Adipocyte (in vitro differentiated cells): ENCODE measurements around the gene DIAPH2.
"Not testable (repeated sequence)": the region's sequence is repeated elsewhere in the genome, so short reads cannot be mapped to it uniquely, and the experiment has no call there.

Experiments used
- DNase-seq: peaks from one replicate; pipeline ENCODE4 v3.0.0-alpha.2; 2015; ENCODE audit warnings: low read depth
- H3K27me3 ChIP-seq: replicated peaks from 2 replicates; pipeline ENCODE4 v1.7.0; 2013; ENCODE audit warnings: mild to moderate bottlenecking, low read length, moderate library complexity; ENCODE audit not compliant: control insufficient read depth, insufficient read depth
- H3K36me3 ChIP-seq: 2 replicates; pipeline ENCODE4 v1.7.0; 2013; ENCODE audit warnings: low read length, mild to moderate bottlenecking, moderate library complexity; ENCODE audit not compliant: control insufficient read depth, insufficient read depth, severe bottlenecking
- H3K4me1 ChIP-seq: 2 replicates; pipeline ENCODE4 v1.7.0; 2013; ENCODE audit warnings: mild to moderate bottlenecking, low read length, moderate library complexity; ENCODE audit not compliant: control insufficient read depth, insufficient read depth
- H3K4me3 ChIP-seq: 2 replicates; pipeline ENCODE4 v1.7.0; 2013; ENCODE audit warnings: mild to moderate bottlenecking, low read length, moderate library complexity
- H3K9ac ChIP-seq: 2 replicates; pipeline ENCODE4 v1.7.0; 2013; ENCODE audit warnings: mild to moderate bottlenecking, low read length, moderate library complexity
- H3K9me3 ChIP-seq: 2 replicates; pipeline ENCODE4 v1.7.0; 2013; ENCODE audit warnings: mild to moderate bottlenecking, low read length, moderate library complexity; ENCODE audit not compliant: control insufficient read depth

DIAPH2 gene

DNA sequence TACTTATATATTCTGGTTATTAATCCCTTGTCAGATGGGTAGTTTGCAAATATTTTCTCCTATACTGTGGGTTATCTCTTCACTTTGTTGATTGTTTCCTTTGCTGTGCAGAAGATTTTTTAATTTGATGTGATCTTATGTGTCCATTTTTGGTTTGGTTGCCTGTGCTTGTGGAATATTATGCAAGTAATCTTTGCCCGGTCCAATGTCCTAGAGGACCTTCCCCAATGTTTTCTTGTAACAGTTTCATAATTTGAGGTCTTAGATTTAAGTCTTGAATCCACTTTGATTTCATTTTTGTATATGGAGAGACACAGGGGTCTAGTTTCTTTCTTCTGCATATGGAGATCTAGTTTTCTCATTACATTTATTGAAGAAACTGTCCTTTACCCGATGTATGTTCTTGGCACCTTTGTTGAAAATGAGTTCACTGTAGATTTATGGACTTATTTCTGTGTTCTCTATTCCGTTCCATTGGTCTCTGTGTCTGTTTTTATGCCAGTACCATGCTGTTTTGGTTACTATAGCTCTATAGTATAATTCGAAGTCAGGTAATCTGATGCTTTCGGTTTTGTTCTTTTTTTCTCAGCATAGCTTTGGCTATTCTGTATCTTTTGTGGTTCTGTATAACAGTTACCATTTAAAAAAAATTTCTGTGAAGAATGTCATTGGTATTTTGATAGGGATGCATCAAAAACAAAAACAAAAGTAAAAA, 34.7 kb downstream of the DIAPH2 start:
- Histone ChIP-seq H3K4me3 (no peak overlapping the region), H3K4me1 (peaks cover 5% of the 10 kb centered on the region), H3K27me3 (no peaks in the 10 kb centered on the region), H3K9ac (no peak overlapping the region), H3K36me3 (no peaks in the 10 kb centered on the region), H3K9me3 (peaks cover 10% of the 10 kb centered on the region)
- DNase-seq: no peak

DNA sequence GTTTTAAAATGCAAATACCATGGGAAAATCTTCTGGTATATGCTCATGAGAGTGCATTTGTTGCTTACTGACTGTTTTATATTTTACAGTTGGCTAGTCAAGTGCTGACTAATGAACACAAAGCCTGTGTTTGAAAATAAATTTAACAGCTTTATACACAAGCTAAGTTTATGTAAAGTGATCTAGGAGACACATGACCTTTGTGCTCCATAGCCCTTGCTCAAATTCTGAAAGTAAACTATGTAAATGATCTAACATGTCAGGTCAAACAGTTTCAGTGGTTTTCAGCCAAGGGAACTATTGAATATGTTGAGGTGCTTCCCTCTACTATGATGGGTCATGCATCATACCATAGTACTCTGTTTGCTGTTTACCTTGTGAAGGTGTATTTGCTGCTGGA, 36.7 kb downstream of the DIAPH2 start:
- no peak overlapping the region for H3K4me3 ChIP-seq
- DNase-seq: no peak
- no peaks in the 10 kb centered on the region for H3K36me3 ChIP-seq
- H3K9me3 ChIP-seq: peaks cover 10% of the 10 kb centered on the region
- H3K27me3 ChIP-seq: peaks cover 2% of the 10 kb centered on the region
- no peak overlapping the region for H3K9ac ChIP-seq
- peaks cover 5% of the 10 kb centered on the region for H3K4me1 ChIP-seq

DNA sequence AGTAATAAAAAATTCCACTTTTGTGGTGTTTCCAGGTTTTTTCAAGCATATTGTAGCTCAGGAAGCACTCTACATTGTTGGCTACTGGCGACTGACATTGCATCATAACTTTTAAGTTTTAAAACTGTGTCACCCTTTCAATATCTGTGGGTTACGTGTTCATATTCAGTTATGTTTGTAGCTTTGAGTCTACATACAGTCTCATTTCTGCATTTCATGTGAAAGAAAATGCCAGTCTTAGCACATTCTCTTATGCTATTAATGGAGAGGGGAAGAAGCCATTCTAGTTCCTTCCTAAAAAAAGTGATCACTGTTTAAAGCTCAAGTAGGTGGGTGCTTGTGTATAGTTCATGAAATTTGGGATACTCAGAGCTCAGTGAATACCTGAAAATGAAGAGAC, 38.1 kb downstream of the DIAPH2 start:
- Histone ChIP-seq H3K9me3 (peaks cover 10% of the 10 kb centered on the region), H3K27me3 (peaks cover 2% of the 10 kb centered on the region), H3K4me1 (peaks cover 5% of the 10 kb centered on the region), H3K4me3 (no peak overlapping the region), H3K36me3 (no peaks in the 10 kb centered on the region), H3K9ac (no peak overlapping the region)
- no peak for DNase-seq

DNA sequence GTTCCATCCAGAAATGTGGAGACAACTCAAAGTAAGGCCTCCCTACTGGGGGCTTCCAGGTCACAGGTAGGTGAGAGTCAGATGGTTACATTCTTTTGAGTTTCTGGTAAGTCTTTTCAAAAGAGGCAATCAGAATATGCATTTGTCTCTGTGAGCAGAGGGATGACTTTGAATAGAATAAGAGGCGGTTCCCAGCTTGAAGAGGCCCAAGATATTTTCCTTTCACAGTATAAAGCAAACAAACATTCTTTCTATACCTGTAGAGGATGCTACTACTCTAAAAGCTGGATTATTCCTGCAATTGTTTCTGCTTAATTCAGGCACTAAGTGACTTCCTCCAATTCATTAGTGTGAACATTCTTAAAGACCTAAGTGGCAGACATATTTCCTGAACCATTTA, 44.4 kb downstream of the DIAPH2 start:
- Histone ChIP-seq H3K9me3 (no peaks in the 10 kb centered on the region), H3K9ac (no peak overlapping the region), H3K36me3 (no peaks in the 10 kb centered on the region), H3K4me3 (no peak overlapping the region), H3K27me3 (peaks cover 2% of the 10 kb centered on the region), H3K4me1 (no peaks in the 10 kb centered on the region)
- no peak for DNase-seq

- no peak overlapping the region for H3K4me3 ChIP-seq
- no peaks in the 10 kb centered on the region for H3K4me1 ChIP-seq
- no peaks in the 10 kb centered on the region for H3K9me3 ChIP-seq
- H3K27me3 ChIP-seq: peaks cover 2% of the 10 kb centered on the region
- DNase-seq: no peak
- H3K36me3 ChIP-seq: no peaks in the 10 kb centered on the region
- H3K9ac ChIP-seq: no peak overlapping the region
Observed at GRCh38 chrX:96729868-96730643, 45.4 kb downstream of the DIAPH2 start.

GRCh38 chrX:96731000-96731399, 46.4 kb downstream of the DIAPH2 start:
- not testable (repeated sequence) for H3K4me3 ChIP-seq, H3K4me1 ChIP-seq, H3K27me3 ChIP-seq, H3K9ac ChIP-seq, H3K36me3 ChIP-seq, H3K9me3 ChIP-seq, DNase-seq

GRCh38 chrX:96743367-96744073, 58.9 kb downstream of the DIAPH2 start:
- Histone ChIP-seq H3K4me1 (no peaks in the 10 kb centered on the region), H3K9ac (no peak overlapping the region), H3K27me3 (peaks cover 7% of the 10 kb centered on the region), H3K36me3 (no peaks in the 10 kb centered on the region), H3K4me3 (no peak overlapping the region), H3K9me3 (no peaks in the 10 kb centered on the region)
- DNase-seq: no peak

GRCh38 chrX:96752781-96753180, 68.1 kb downstream of the DIAPH2 start:
- Histone ChIP-seq H3K4me1 (no peaks in the 10 kb centered on the region), H3K9me3 (no peaks in the 10 kb centered on the region), H3K36me3 (no peaks in the 10 kb centered on the region), H3K27me3 (no peaks in the 10 kb centered on the region), H3K4me3 (no peak overlapping the region), H3K9ac (no peak overlapping the region)
- no peak for DNase-seq

GRCh38 chrX:96753230-96753629, 68.6 kb downstream of the DIAPH2 start:
- Histone ChIP-seq H3K27me3 (no peaks in the 10 kb centered on the region), H3K4me1 (no peaks in the 10 kb centered on the region), H3K4me3 (no peak overlapping the region), H3K9ac (no peak overlapping the region), H3K9me3 (no peaks in the 10 kb centered on the region), H3K36me3 (peaks cover 3% of the 10 kb centered on the region)
- no peak for DNase-seq

DNA sequence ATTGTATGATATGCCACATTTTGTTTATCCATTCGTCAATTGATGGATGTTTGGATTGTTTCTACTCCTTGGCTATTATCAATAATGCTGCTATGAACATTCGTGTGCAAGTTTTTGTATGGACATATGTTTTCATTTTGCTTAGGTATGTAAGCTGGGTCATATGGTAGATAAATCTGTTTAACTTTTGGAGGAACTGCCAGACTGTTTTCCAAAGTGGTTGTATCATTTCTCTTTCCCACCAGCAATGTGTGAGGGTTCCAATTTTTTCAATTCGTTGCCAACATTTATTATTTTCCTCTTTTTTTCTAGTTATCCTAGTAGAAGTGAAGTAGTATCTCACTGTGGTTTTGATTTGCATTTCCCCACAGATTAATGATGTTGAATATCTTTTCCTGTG, 71.8 kb downstream of the DIAPH2 start:
- no peaks in the 10 kb centered on the region for H3K27me3 ChIP-seq
- H3K9me3 ChIP-seq: no peaks in the 10 kb centered on the region
- no peak for DNase-seq
- H3K4me3 ChIP-seq: no peak overlapping the region
- H3K36me3 ChIP-seq: peaks cover 4% of the 10 kb centered on the region
- no peak overlapping the region for H3K9ac ChIP-seq
- no peaks in the 10 kb centered on the region for H3K4me1 ChIP-seq

GRCh38 chrX:96761566-96761965, 76.9 kb downstream of the DIAPH2 start:
- H3K4me3 ChIP-seq: no peak overlapping the region
- peaks cover 4% of the 10 kb centered on the region for H3K36me3 ChIP-seq
- no peak for DNase-seq
- H3K4me1 ChIP-seq: no peaks in the 10 kb centered on the region
- no peaks in the 10 kb centered on the region for H3K9me3 ChIP-seq
- H3K9ac ChIP-seq: no peak overlapping the region
- H3K27me3 ChIP-seq: peaks cover 9% of the 10 kb centered on the region
